HG03196 (cell line): Measurements from ENCODE around the gene WNT9A.

Experiments used
- ATAC-seq: cut with Tn5 transposase; IDR thresholded peaks from one replicate; pipeline ENCODE4 v1.9.1; 2021; ENCODE audit not compliant: unreplicated experiment

WNT9A gene

GRCh38 chr1:227942021-227942715, 5.6 kb downstream of the WNT9A start:
- ATAC-seq = no peak

DNA sequence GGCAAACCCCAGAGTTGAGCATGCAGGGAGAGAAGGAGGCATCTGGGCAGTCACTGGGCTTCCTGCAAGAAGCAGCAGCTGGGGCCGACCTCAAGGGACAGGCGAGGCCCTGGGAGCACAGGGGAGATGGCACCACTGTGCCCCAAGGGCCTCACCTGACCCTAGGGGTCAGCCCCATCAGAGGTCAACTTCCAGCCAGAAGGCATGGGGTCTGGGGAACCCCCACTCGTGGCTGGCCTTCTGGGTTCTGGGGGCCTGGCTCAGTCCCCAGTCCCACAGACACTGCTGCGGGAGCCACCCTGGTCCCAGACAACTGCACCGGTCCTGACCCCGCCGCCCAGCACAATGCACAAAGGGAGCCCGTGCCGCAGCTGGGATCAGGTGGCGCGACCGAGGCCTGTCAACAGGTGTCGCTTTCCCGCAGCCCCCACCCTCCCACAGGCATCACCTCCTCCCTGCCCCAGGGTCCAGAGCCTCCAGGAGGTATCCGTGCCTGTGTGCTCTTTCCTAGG, 6.2 kb downstream of the WNT9A start:
- no peak for ATAC-seq

- ATAC-seq = no peak
Observed at GRCh38 chr1:227940791-227941241, 6.9 kb downstream of the WNT9A start.

DNA sequence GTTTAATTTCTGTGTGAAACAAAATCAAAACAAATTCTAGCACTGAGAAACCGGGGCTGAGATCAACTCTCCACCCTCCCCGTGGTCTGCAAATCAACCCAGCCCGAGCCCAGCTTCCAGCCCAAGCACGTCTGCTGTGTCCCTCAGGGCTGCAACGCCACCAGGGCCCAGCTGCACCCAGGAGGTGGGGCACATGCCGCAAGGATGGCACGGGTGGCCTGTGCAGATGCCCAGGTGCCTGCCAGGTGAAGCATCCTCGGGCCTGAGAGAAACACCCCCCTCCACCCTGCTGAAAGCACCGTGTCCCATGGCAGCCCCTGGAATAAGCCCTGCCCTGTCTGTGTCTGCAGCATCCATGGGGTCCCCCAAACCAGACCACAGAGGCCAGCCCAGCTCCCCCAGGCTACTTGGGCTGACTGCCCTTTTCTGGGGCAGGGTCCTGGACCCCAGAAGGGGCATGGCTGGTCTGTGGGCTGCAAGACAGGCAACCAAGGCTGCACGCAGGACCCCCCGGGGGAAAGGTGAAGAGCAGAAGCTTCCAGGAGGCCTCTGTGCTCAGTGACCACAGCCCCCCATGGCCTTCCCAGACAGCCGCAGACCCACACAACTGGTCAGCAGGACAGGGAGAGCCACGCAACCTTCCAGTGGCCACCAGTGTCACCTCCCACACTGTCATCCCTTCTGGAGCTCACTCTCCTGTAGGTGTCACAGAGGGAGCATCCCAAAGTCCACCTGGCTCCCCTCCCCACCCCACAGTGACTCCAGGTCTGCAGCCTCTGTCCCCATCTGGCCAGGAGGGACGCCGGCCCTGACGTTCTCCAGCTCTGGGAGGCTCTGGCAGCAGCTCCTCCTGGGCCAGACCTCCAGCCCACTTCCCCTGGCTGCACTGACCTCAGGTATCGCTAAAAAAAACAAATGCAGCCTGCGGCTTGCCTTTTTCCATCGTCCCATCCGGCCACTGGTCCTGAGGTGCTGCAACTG, 7.7 kb downstream of the WNT9A start:
- ATAC-seq = no peak

GRCh38 chr1:227938911-227939790, 8.6 kb downstream of the WNT9A start:
- ATAC-seq = no peak

- no peak for ATAC-seq
Observed at GRCh38 chr1:227938276-227938675, 9.5 kb downstream of the WNT9A start.

DNA sequence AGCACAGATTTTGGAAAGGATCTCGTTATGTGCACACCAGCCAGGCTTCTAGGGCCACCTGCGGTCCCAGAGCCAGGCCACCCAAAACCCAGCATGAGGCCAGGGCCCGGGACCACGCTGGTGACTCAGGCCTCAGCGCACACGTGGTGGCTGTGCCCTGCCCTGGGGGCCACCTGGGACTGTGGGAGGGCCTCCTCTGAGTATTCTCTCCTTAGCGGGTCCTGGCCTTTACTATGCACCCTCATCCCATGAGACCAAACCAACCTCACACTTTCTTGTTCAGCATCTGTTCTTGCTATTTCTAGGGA, 9.9 kb downstream of the WNT9A start:
- no peak for ATAC-seq

- no peak for ATAC-seq
Observed at GRCh38 chr1:227937031-227937837, 10.5 kb downstream of the WNT9A start.

DNA sequence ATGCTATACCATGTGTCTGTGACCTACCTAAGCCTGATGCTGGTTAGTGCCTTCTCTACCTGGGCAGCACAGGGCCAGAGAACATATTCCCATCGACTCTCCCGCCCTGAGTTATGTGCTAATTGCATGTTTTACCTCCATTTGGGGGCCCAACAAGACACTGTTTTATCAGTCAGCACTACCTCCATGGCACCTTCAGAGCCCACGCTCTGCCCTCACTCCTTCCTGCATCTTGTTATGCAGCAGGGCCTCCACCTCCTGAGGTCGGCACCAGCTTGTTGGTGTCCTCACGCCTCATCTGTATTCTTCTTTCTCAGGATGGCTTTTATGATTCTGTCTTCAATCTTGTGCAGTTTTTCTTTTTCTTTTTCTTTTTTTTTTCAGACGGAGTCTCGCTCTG, 11.9 kb downstream of the WNT9A start:
- ATAC-seq = no peak

DNA sequence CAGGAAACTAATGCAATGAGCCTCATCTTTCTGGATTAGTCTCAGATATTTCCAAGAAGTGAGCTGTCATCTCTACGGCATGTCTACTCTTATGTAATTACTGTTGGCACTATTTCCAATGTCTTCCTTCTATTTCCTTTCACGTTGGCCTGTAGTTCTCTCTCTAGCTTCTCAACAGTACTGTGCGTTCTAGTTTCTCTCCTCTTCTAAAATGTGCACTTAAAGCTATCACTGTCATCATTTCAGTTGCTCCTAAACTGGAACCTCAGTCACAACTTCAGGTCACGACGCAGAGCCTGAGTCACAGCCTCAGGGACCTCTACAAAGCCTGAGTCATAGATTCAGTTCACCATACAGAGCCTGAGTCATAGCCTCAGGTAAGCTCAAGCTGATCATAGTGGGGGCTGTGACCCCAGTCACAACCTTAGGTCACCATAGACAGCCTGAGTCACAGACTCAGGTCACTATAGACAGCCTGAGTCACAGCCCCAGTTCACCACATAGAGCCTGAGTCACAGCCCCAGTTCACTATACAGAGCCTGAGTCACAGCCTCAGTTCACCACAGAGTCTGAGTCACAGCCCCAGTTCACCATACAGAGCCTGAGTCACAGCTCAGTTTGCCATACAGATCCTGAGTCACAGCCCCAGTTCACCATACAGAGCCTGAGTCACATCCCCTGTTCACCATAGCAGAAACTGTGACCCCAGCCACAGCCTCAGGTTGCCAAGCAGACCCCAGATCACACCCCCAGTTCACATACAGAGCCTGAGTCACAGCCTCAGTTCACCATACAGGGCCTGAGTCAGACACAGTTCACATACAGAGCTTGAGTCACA, 13.0 kb downstream of the WNT9A start:
- no peak for ATAC-seq

DNA sequence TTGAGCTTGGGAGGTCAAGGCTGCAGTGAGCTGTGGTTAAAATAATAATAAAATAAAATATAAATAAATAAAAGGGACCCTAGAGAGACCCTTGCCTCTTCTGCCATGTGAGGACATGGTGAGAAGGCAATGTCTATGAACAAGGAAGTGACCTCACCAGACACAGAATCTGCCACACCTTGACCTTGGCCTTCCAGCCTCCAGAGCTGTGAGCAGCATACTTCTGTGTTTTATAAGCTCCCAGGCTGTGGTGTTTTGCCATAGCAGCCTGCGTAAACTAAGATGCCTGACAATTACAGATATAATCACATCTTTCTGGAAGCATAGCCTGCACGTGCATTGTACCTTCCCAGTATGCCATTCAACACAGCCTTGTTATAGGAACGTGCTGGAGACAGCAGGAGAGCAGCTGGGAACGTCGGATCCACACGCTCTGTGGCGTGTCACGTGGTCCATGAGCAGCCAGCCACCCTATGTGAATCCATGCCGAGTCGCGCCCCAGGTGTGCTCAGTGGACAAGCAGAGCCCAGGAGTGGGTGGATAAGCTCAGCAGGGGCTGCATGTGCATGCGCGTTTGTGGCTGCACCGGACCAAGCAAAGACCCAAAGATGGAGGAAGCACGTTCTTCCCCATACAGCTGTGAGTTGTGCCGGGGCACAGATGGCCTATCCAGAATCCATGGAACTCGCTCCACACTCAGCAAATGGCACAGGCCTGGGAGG, 17.8 kb downstream of the WNT9A start:
- no peak for ATAC-seq

- no peak for ATAC-seq
Observed at GRCh38 chr1:227928811-227929375, 18.8 kb downstream of the WNT9A start.

DNA sequence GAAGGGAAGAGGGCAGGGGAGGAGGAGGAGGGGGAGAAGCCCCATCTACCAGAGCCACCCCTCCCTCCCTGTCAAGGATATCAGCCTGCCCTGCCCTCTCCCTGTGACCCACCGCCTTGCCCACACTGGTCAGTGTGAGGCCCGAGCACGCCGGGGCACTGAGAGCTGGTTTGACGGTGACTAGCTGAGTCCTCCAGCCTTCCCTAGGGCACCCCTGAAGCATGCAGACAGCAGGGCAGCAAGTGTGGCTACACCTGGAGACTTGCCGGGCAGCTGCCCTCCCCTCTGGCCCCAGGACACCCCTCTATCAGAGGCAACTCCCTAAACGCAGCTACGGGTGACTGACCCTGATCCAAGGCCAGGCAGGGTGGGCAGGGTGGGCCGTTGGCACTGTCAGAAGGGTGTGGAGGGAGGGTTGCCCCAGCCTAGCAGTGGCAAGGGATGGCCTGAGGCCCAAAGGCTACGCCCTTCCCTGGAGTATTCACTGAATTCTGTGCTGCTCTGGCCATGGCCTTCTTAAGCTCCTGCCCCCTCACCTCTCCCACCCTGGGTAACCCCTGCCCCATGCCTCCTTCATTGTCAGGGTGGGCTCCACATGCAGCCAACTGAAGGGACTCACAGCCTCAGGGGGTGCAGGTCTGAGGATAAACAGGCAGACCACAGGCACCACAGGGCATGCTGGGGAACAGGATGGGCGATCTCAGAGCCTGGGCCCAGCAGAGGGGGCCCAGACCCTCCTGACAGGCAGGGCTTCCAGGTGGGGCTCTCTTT, 19.6 kb downstream of the WNT9A start:
- no peak for ATAC-seq

- ATAC-seq = no peak
Observed at GRCh38 chr1:227926896-227927885, 20.5 kb downstream of the WNT9A start.

- no peak for ATAC-seq
Observed at GRCh38 chr1:227926216-227926791, 21.4 kb downstream of the WNT9A start.

DNA sequence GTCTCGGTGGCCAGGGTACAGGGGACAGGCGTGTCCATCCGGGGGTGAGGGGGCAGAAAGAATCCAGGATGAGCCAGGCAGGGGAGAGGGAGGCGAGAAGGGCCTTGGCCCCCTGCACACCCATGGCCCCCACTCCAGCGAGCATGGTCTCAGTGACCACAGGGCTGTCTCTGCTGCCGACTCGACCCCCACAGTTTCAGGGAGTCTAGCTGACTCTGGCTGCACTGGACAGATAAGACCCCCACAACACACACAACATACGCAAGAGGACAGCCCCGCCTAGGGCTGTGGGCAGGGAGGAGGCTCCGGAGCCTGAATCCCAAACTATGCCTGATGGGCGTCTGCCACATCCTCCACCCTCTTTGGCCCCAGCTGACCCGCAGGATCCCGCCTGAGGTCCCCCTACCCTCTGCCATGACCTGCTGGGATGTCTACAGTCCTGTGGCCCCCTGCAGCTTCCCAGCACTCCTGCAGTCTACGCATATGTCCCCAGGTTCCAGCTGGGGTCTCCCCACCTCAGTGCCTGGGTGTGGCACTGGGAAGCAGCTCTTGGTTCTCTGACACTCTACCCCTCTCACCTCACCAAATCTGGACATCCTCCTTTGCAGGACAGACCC, 22.0 kb downstream of the WNT9A start:
- ATAC-seq = no peak
